H1 (cell line): ENCODE results near the gene CRTC1. TPM values are rescaled to one million over a fixed set of nuclear protein-coding genes. Genes with fewer than 3 reads are reported as not detected.

Experiments
- CTCF ChIA-PET: fragments of 300-600 bp; sonication (Branson Sonifier 250); formaldehyde crosslinking; loops from one replicate; lab custom pipeline; 2021; ENCODE audit not compliant: partially characterized antibody; lab: Charles Lee
- POLR2A ChIA-PET: fragments of 300-600 bp; sonication (Branson Sonifier 250); formaldehyde crosslinking; loops from one replicate; lab custom pipeline; 2021; ENCODE audit warnings: inconsistent platforms; ENCODE audit not compliant: partially characterized antibody; lab: Charles Lee
- DNase-seq, 2 experiments: peaks; one replicate each; pipeline versions ENCODE4 v3.0.0 to v3.0.0-alpha.2; 2010 to 2022; ENCODE audit warnings: low spot score in 2 of 2, low read depth in 1 of 2, mixed read lengths in 1 of 2
- FAIRE-seq: peaks from 2 replicates; lab custom pipeline; 2011; peaks lifted over from hg19 to GRCh38; lab: Jason Lieb, UNC
- H2AFZ ChIP-seq: 2 replicates; pipeline ENCODE4 v1.8.1; 2012; ENCODE audit warnings: low read length, inconsistent platforms
- H2AK5ac ChIP-seq: 2 replicates; pipeline ENCODE4 v1.6.1; 2013; ENCODE audit warnings: low read depth, low read length
- H2BK120ac ChIP-seq: replicated peaks from 2 replicates; pipeline ENCODE3; 2013; ENCODE audit warnings: low read depth, low read length, inconsistent platforms
- H2BK12ac ChIP-seq: 2 replicates; pipeline ENCODE4 v1.6.1; 2013; ENCODE audit warnings: low read depth, low read length
- H2BK15ac ChIP-seq: 2 replicates; pipeline ENCODE4 v1.6.1; 2013; ENCODE audit warnings: low read length
- H2BK20ac ChIP-seq: 2 replicates; pipeline ENCODE4 v1.6.1; 2013; ENCODE audit warnings: low read length
- H2BK5ac ChIP-seq: 2 replicates; pipeline ENCODE4 v1.6.1; 2013; ENCODE audit warnings: low read depth, low read length
- H3K14ac ChIP-seq: 2 replicates; pipeline ENCODE4 v1.6.1; 2013; ENCODE audit warnings: inconsistent platforms; ENCODE audit not compliant: insufficient read length
- H3K18ac ChIP-seq: 2 replicates; pipeline ENCODE4 v1.6.1; 2013; ENCODE audit warnings: low read length; ENCODE audit errors: extremely low read depth
- H3K23ac ChIP-seq: 2 replicates; pipeline ENCODE4 v1.6.1; 2013; ENCODE audit warnings: inconsistent platforms; ENCODE audit not compliant: insufficient read length
- H3K23me2 ChIP-seq: 2 replicates; pipeline ENCODE4 v1.6.1; 2013; ENCODE audit warnings: low read depth, low read length
- H3K27ac ChIP-seq: 2 replicates; pipeline ENCODE4 v1.6.1; 2011; ENCODE audit warnings: low read depth, low read length, inconsistent platforms
- H3K27me3 ChIP-seq, 4 experiments: replicated peaks in 1 of 4; 1 replicate in 1 of 4; 2 replicates in 3 of 4; pipeline versions ENCODE4 v1.6.1 to v1.8.1; 2011 to 2013; ENCODE audit warnings: low read length in 3 of 4, mild to moderate bottlenecking in 3 of 4, inconsistent platforms in 2 of 4, mixed read lengths in 2 of 4, moderate library complexity in 1 of 4; ENCODE audit not compliant: control insufficient read depth in 3 of 4, insufficient read depth in 3 of 4; ENCODE audit errors: extremely low read depth in 1 of 4
- H3K36me3 ChIP-seq, 4 experiments: 2 replicates each; pipeline versions ENCODE4 v1.6.1 to v1.8.1; 2011 to 2013; ENCODE audit warnings: mild to moderate bottlenecking in 4 of 4, low read length in 3 of 4, moderate library complexity in 2 of 4, control low read depth in 1 of 4, inconsistent platforms in 1 of 4; ENCODE audit not compliant: insufficient read depth in 4 of 4, control insufficient read depth in 2 of 4
- H3K4ac ChIP-seq: replicated peaks from 2 replicates; pipeline ENCODE3; 2013; ENCODE audit warnings: low read length, low read depth, mixed read lengths, inconsistent platforms; ENCODE audit not compliant: insufficient read length
- H3K4me1 ChIP-seq, 4 experiments: replicated peaks in 1 of 4; 1 replicate in 1 of 4; 2 replicates in 3 of 4; pipeline versions ENCODE4 v1.6.1 to v1.8.1; 2011 to 2013; ENCODE audit warnings: low read length in 3 of 4, inconsistent platforms in 2 of 4, mixed read lengths in 1 of 4; ENCODE audit not compliant: insufficient read depth in 4 of 4, control insufficient read depth in 3 of 4
- H3K4me2 ChIP-seq, 2 experiments: 2 replicates each; pipeline versions ENCODE4 v1.6.1 to v1.8.1; 2011 to 2013; ENCODE audit warnings: low read depth in 2 of 2, low read length in 2 of 2, control low read depth in 1 of 2, inconsistent platforms in 1 of 2, mild to moderate bottlenecking in 1 of 2; ENCODE audit not compliant: insufficient read depth in 1 of 2
- H3K4me3 ChIP-seq, 4 experiments: fragments of 200-600, 300-600 bp in 1 of 4; sonication (generic), shearing (Covaris generic), sonication (Bioruptor Twin) in 1 of 4; 2 replicates each; pipeline versions ENCODE4 v1.5.1 to v1.8.1; 2011 to 2016; ENCODE audit warnings: low read length in 4 of 4, low read depth in 3 of 4, control low read depth in 2 of 4, inconsistent platforms in 2 of 4, mild to moderate bottlenecking in 2 of 4, mixed read lengths in 1 of 4, moderate library complexity in 1 of 4; ENCODE audit not compliant: insufficient read depth in 2 of 4; ENCODE audit errors: extremely low read depth in 1 of 4
- H3K56ac ChIP-seq: replicated peaks from 2 replicates; pipeline ENCODE3; 2013; ENCODE audit warnings: low read depth, mild to moderate bottlenecking, mixed read lengths, low read length, inconsistent platforms; ENCODE audit not compliant: insufficient read length
- H3K79me1 ChIP-seq: 2 replicates; pipeline ENCODE4 v1.6.1; 2013; ENCODE audit warnings: low read depth, low read length, control low read depth
- H3K79me2 ChIP-seq, 2 experiments: 2 replicates each; pipeline versions ENCODE4 v1.6.1 to v1.8.1; 2012 to 2013; ENCODE audit warnings: low read length in 2 of 2, mild to moderate bottlenecking in 2 of 2, inconsistent platforms in 1 of 2; ENCODE audit not compliant: insufficient read depth in 2 of 2, control insufficient read depth in 1 of 2
- H3K9ac ChIP-seq, 4 experiments: replicated peaks in 1 of 4; 1 replicate in 1 of 4; 2 replicates in 3 of 4; pipeline versions ENCODE4 v1.6.1 to v1.8.1; 2011 to 2013; ENCODE audit warnings: low read depth in 3 of 4, low read length in 3 of 4, control low read depth in 2 of 4, mild to moderate bottlenecking in 2 of 4, moderate library complexity in 2 of 4, inconsistent platforms in 1 of 4; ENCODE audit errors: extremely low read depth in 1 of 4
- H3K9me3 ChIP-seq, 2 experiments: 2 replicates each; pipeline versions ENCODE4 v1.6.1 to v1.8.1; 2012 to 2013; ENCODE audit warnings: mild to moderate bottlenecking in 2 of 2, moderate library complexity in 2 of 2, control low read depth in 1 of 2, inconsistent platforms in 1 of 2, low read depth in 1 of 2, low read length in 1 of 2, mixed read lengths in 1 of 2; ENCODE audit not compliant: insufficient read depth in 2 of 2
- H4K20me1 ChIP-seq, 2 experiments: replicated peaks in 1 of 2; 2 replicates each; pipeline versions ENCODE3 to v1.8.1; 2011 to 2013; ENCODE audit warnings: inconsistent platforms in 2 of 2, low read length in 2 of 2, mild to moderate bottlenecking in 1 of 2; ENCODE audit not compliant: insufficient read depth in 2 of 2, control insufficient read depth in 1 of 2
- H4K5ac ChIP-seq: 2 replicates; pipeline ENCODE4 v1.6.1; 2013; ENCODE audit warnings: low read length, low read depth, mixed read lengths, inconsistent platforms; ENCODE audit not compliant: insufficient read length
- H4K8ac ChIP-seq: 2 replicates; pipeline ENCODE4 v1.8.0; 2013; ENCODE audit warnings: mild to moderate bottlenecking, moderate library complexity, low read length, inconsistent platforms; ENCODE audit not compliant: insufficient read depth; ENCODE audit errors: extremely low read depth
- H4K91ac ChIP-seq: replicated peaks from 2 replicates; pipeline ENCODE3; 2013; ENCODE audit warnings: low read length, mixed read lengths, inconsistent platforms; ENCODE audit not compliant: insufficient read length
- ATF3 ChIP-seq: IDR thresholded peaks from 2 replicates; pipeline ENCODE4 v1.6.1; 2011; ENCODE audit warnings: low read depth, mild to moderate bottlenecking, low read length; ENCODE audit not compliant: insufficient read depth
- BCL11A ChIP-seq, 2 experiments: IDR thresholded peaks; one replicate each; pipeline ENCODE4 v1.6.1; 2011; ENCODE audit warnings: low read depth in 2 of 2, low read length in 2 of 2, mild to moderate bottlenecking in 2 of 2
- CHD1 ChIP-seq: IDR thresholded peaks from 2 replicates; pipeline ENCODE4 v1.6.1; 2012; ENCODE audit warnings: low read depth, low read length, improper control_type of control experiment
- KDM5A ChIP-seq: fragments of 200-600 bp; IDR thresholded peaks from 2 replicates; pipeline ENCODE4 v1.7.1; 2012; ENCODE audit warnings: mild to moderate bottlenecking, low read length, inconsistent platforms, mixed read lengths
- NANOG ChIP-seq: IDR thresholded peaks from 2 replicates; pipeline ENCODE4 v1.6.1; 2011; ENCODE audit warnings: low read length, low read depth, mild to moderate bottlenecking, inconsistent platforms; ENCODE audit not compliant: insufficient read depth, poor library complexity, severe bottlenecking
- SP2 ChIP-seq: IDR thresholded peaks from 2 replicates; pipeline ENCODE4 v1.6.1; 2012; ENCODE audit warnings: mild to moderate bottlenecking, low read length, inconsistent platforms
- whole genome bisulfite sequencing, 2 experiments: shearing (Covaris generic) in 1 of 2; methylation state at CpG; one replicate each; pipeline versions ENCODE4 v1.1.6 to v1.1.7; 2013 to 2015; ENCODE audit warnings: low lambda C conversion rate in 2 of 2, mixed read lengths in 2 of 2, inconsistent platforms in 1 of 2, low coverage in 1 of 2, missing lambda C conversion rate in 1 of 2; ENCODE audit not compliant: insufficient replicate concordance in 2 of 2, insufficient coverage in 1 of 2, insufficient read length in 1 of 2; ENCODE audit errors: extremely low coverage in 1 of 2, missing lambda C conversion rate in 1 of 2; 5-methylcytosine and 5-hydroxymethylcytosine counted together
- polyA plus RNA-seq, 7 experiments: library from polyadenylated mRNA; depleted of rRNA in 3 of 7; stranded (reverse) in 5 of 7; unstranded in 2 of 7; fragments of >200 nt in 5 of 7; fragments of 200-250 nt in 2 of 7; gene quantifications; 1 replicate in 5 of 7; 2 replicates in 1 of 7; 4 replicates in 1 of 7; pipeline versions ENCODE4 v1.2.1 to v1.2.3, GENCODE V29; 2011 to 2013; ENCODE audit warnings: missing spikeins in 2 of 7, mixed read lengths in 2 of 7
- total RNA-seq: library from RNA; stranded (reverse); fragmentation: NEBNext Ultra II Directional; extraction: Animal tissue kit (Norgen Biotek cat#: 25700); gene quantifications from 2 replicates; pipeline ENCODE4 v1.2.1, GENCODE V29; 2021

CRTC1 gene
- total and polyA plus RNA-seq, 2 of the 8 experiments (the other 6 are each of a cell fraction or from before 2014, with no cell fraction given): 2.9 to 8.5 TPM

- Histone ChIP-seq H3K4me3 (no peak overlapping the region), H3K9ac (no peak overlapping the region), H3K4me1 (peaks cover 0 to 2% (median 0%) of the 10 kb centered on the region in 4 experiments; a peak in 2 of 7 replicates), H3K18ac (no peak overlapping the region), H3K4ac (no peak overlapping the region), H4K91ac (no peak overlapping the region), H2AFZ (no peak overlapping the region), H2BK12ac (no peak overlapping the region; the same call in 1 of the 2 replicates), H3K23me2 (peaks cover 6% of the 10 kb centered on the region; the same call in 1 of the 2 replicates), H2AK5ac (no peak overlapping the region), H2BK20ac (no peak overlapping the region), H3K36me3 (no peaks in the 10 kb centered on the region), H4K8ac (peak overlapping the region; percentile 16; the same call in 1 of the 2 replicates), H3K9me3 (no peaks in the 10 kb centered on the region), H3K79me1 (no peaks in the 10 kb centered on the region), H2BK15ac (no peak overlapping the region), H3K56ac (no peak overlapping the region), H3K27me3 (peaks cover 0 to 19% (median 11%) of the 10 kb centered on the region in 4 experiments; a peak in 5 of 7 replicates), H3K23ac (no peak overlapping the region), H3K27ac (no peak overlapping the region), H2BK120ac (no peak overlapping the region), H2BK5ac (no peak overlapping the region), H3K79me2 (no peaks in the 10 kb centered on the region), H3K14ac (no peak overlapping the region), H4K20me1 (peaks cover 0 to 5% of the 10 kb centered on the region in 2 experiments), H3K4me2 (no peak overlapping the region), H4K5ac (no peak overlapping the region)
- no peak for FAIRE-seq
- ChIA-PET POLR2A (no interaction called here), CTCF (no interaction called here)
- DNase-seq: no peak
- TF ChIP-seq SP2 (no peak), BCL11A (IDR thresholded peaks at IDR 0.05; ENCODE audit: low read depth in 2 of 2, low read length in 2 of 2) (no peak), KDM5A (no peak), NANOG (no peak), CHD1 (no peak), ATF3 (no peak)
- 83% methylated on average over 8 of the region's 8 CpGs; no CpG with 5 or more reads in 1 of the 2 experiments for WGBS, 2 experiments
These were observed 121.2 kb downstream of the CRTC1 start for GRCh38 chr19:18804643-18805042.
